HG03175 (cell line): Measurements from ENCODE around the gene TEX51.

Source experiments
- ATAC-seq: cut with Tn5 transposase; IDR thresholded peaks from one replicate; pipeline ENCODE4 v1.9.1; 2021; ENCODE audit warnings: mild to moderate bottlenecking, moderate library complexity; ENCODE audit not compliant: unreplicated experiment

TEX51 gene

GRCh38 chr2:126898636-126899035 lies at the start of gene TEX51:
TSS of gene TEX51 (plus strand) at chr2:126898890. CDS start at chr2:126898919, 29 bp downstream.
- no peak for ATAC-seq

GRCh38 chr2:126849054-126849453 lies 49.6 kb upstream of the TEX51 start:
- ATAC-seq, result no peak

GRCh38 chr2:126849486-126849885 lies 49.2 kb upstream of the TEX51 start:
- ATAC-seq, result no peak

GRCh38 chr2:126849991-126850535 lies 48.6 kb upstream of the TEX51 start:
- no peak for ATAC-seq

GRCh38 chr2:126850940-126851339 lies 47.8 kb upstream of the TEX51 start:
- ATAC-seq, result no peak

GRCh38 chr2:126851756-126852155 lies 46.9 kb upstream of the TEX51 start:
- ATAC-seq, result no peak

- ATAC-seq, result no peak
Measured at GRCh38 chr2:126852361-126852760, 46.3 kb upstream of the TEX51 start.

GRCh38 chr2:126855606-126856005 lies 43.1 kb upstream of the TEX51 start:
- ATAC-seq, result no peak

- no peak for ATAC-seq
Measured at GRCh38 chr2:126856403-126856802, 42.3 kb upstream of the TEX51 start.

GRCh38 chr2:126857502-126857901 lies 41.2 kb upstream of the TEX51 start:
- ATAC-seq, result no peak

GRCh38 chr2:126858013-126858412 lies 40.7 kb upstream of the TEX51 start:
- no peak for ATAC-seq

- ATAC-seq, result no peak
Measured at GRCh38 chr2:126858436-126858835, 40.3 kb upstream of the TEX51 start.

- ATAC-seq, result no peak
Measured at GRCh38 chr2:126858991-126859390, 39.7 kb upstream of the TEX51 start.

GRCh38 chr2:126859631-126860030 lies 39.1 kb upstream of the TEX51 start:
- no peak for ATAC-seq

- ATAC-seq, result no peak
Measured at GRCh38 chr2:126860385-126860784, 38.3 kb upstream of the TEX51 start.

GRCh38 chr2:126862730-126863129 lies 36.0 kb upstream of the TEX51 start:
- ATAC-seq, result no peak

GRCh38 chr2:126863336-126864015 lies 35.2 kb upstream of the TEX51 start:
- ATAC-seq, result no peak

GRCh38 chr2:126864861-126865260 lies 33.8 kb upstream of the TEX51 start:
- no peak for ATAC-seq

GRCh38 chr2:126866451-126866850 lies 32.2 kb upstream of the TEX51 start:
- no peak for ATAC-seq

GRCh38 chr2:126874961-126875360 lies 23.7 kb upstream of the TEX51 start:
- no peak for ATAC-seq

- no peak for ATAC-seq
Measured at GRCh38 chr2:126876631-126877030, 22.1 kb upstream of the TEX51 start.

GRCh38 chr2:126877041-126877440 lies 21.6 kb upstream of the TEX51 start:
- no peak for ATAC-seq
